Smooth muscle cell (in vitro differentiated cells): ENCODE results near the gene SPHK2. TPM values are rescaled to one million over a fixed set of nuclear protein-coding genes. Genes with fewer than 3 reads are reported as not detected.

Experiments
- DNase-seq: peaks from one replicate; lab custom pipeline; 2025; ENCODE audit not compliant: unreplicated experiment; lab: John Stamatoyannopoulos, UW
- H2AFZ ChIP-seq: fragments of 200-600 bp; sonication (generic); 2 replicates; pipeline ENCODE4 v1.6.0; 2016; ENCODE audit warnings: antibody characterized with exemption, low read depth, mild to moderate bottlenecking
- H3F3A ChIP-seq: fragments of 200-600 bp; sonication (generic); 2 replicates; pipeline ENCODE4 v1.6.0; 2017; ENCODE audit warnings: antibody characterized with exemption, low read depth
- H3K27ac ChIP-seq: fragments of 200-600 bp; sonication (generic); 2 replicates; pipeline ENCODE4 v1.5.1; 2016; ENCODE audit warnings: low read depth, mild to moderate bottlenecking
- H3K27me3 ChIP-seq: fragments of 200-600 bp; sonication (generic); 2 replicates; pipeline ENCODE4 v1.6.1; 2016; ENCODE audit warnings: low read depth, mild to moderate bottlenecking
- H3K36me3 ChIP-seq: fragments of 200-600 bp; sonication (generic); 2 replicates; pipeline ENCODE4 v1.5.1; 2016; ENCODE audit warnings: low read depth
- H3K4me1 ChIP-seq: fragments of 200-600 bp; sonication (generic); 2 replicates; pipeline ENCODE4 v1.5.1; 2016; ENCODE audit warnings: low read depth
- H3K4me2 ChIP-seq: fragments of 200-600 bp; sonication (generic); 2 replicates; pipeline ENCODE4 v1.6.0; 2016; ENCODE audit warnings: mild to moderate bottlenecking
- H3K4me3 ChIP-seq: fragments of 200-600 bp; sonication (generic); 2 replicates; pipeline ENCODE4 v1.5.1; 2016; ENCODE audit warnings: mild to moderate bottlenecking
- H3K79me2 ChIP-seq: fragments of 200-600 bp; sonication (generic); 2 replicates; pipeline ENCODE4 v1.6.0; 2016; ENCODE audit warnings: low read depth, mild to moderate bottlenecking
- H3K9ac ChIP-seq: fragments of 200-600 bp; sonication (generic); 2 replicates; pipeline ENCODE4 v1.6.0; 2016; ENCODE audit warnings: low read depth
- H3K9me3 ChIP-seq: fragments of 200-600 bp; sonication (generic); replicated peaks from 2 replicates; pipeline ENCODE4 v1.5.1; 2016; ENCODE audit warnings: low read depth
- H4K20me1 ChIP-seq: fragments of 200-600 bp; sonication (generic); 2 replicates; pipeline ENCODE4 v1.6.0; 2016; ENCODE audit warnings: low read depth
- CTCF ChIP-seq: fragments of 200-600 bp; sonication (generic); IDR thresholded peaks from 2 replicates; pipeline ENCODE4 v1.5.1; 2017; ENCODE audit warnings: borderline replicate concordance, mild to moderate bottlenecking, antibody characterized with exemption; ENCODE audit not compliant: insufficient read depth, poor library complexity, severe bottlenecking
- WGBS: methylation state at CpG from one replicate; pipeline ENCODE4 v1.1.7; 2016; ENCODE audit warnings: low lambda C conversion rate; 5-methylcytosine and 5-hydroxymethylcytosine counted together
- polyA plus RNA-seq: library from polyadenylated mRNA; unstranded; fragments of >200 nt; fragmentation: Nextera tagmentation; extraction: Ambion mirVana; gene quantifications from 2 replicates; pipeline ENCODE4 v1.2.1, GENCODE V29; 2016
- total RNA-seq: library from RNA; depleted of rRNA; stranded (reverse); fragments of >200 nt; gene quantifications from 2 replicates; pipeline ENCODE4 v1.2.3, GENCODE V29; 2014

The SPHK2 gene
- total and polyA plus RNA-seq, 2 experiments from 2014 or later: 8.2 to 9.3 TPM

GRCh38 chr19:48623556-48624066 is 4.3 kb downstream of the SPHK2 start:
- no peaks in the 10 kb centered on the region for H3K27me3 ChIP-seq
- no peaks in the 10 kb centered on the region for H3K9me3 ChIP-seq
- peak overlapping the region; percentile 40 for H2AFZ ChIP-seq
- H3K4me2 ChIP-seq: peak overlapping the region; percentile 82
- H4K20me1 ChIP-seq: peaks cover 1% of the 10 kb centered on the region
- peak overlapping the region; percentile 68 for H3K9ac ChIP-seq
- TF ChIP-seq CTCF: no peak
- no peaks in the 10 kb centered on the region for H3K36me3 ChIP-seq
- H3K79me2 ChIP-seq: peaks cover 3% of the 10 kb centered on the region
- H3K4me1 ChIP-seq: peaks cover 18% of the 10 kb centered on the region
- H3K27ac ChIP-seq: peak overlapping the region; percentile 79
- no peak for DNase-seq
- 27% methylated on average over 8 of the region's 8 CpGs for WGBS
- peak overlapping the region; percentile 65 for H3K4me3 ChIP-seq
- no peaks in the 10 kb centered on the region for H3F3A ChIP-seq

- Histone ChIP-seq H3K36me3 (no peaks in the 10 kb centered on the region), H4K20me1 (no peaks in the 10 kb centered on the region), H3K4me1 (peaks cover 18% of the 10 kb centered on the region), H3K79me2 (no peaks in the 10 kb centered on the region), H3K27me3 (no peaks in the 10 kb centered on the region), H3K4me3 (peak overlapping the region; percentile 65), H3K9ac (peak overlapping the region; percentile 72), H3K4me2 (peak overlapping the region; percentile 92), H3K9me3 (no peaks in the 10 kb centered on the region), H3F3A (no peaks in the 10 kb centered on the region), H2AFZ (peak overlapping the region; percentile 40), H3K27ac (peak overlapping the region; percentile 79)
- 1% methylated on average over 39 of the region's 40 CpGs for WGBS
- no peak for TF ChIP-seq CTCF
- peak; percentile 91 for DNase-seq
Measured at GRCh38 chr19:48624067-48624594, 4.8 kb downstream of the SPHK2 start.

GRCh38 chr19:48624791-48625723 is 5.8 kb downstream of the SPHK2 start:
- no peak overlapping the region for H2AFZ ChIP-seq
- no peaks in the 10 kb centered on the region for H3K79me2 ChIP-seq
- DNase-seq: no peak
- H3K27ac ChIP-seq: no peak overlapping the region
- H3F3A ChIP-seq: no peaks in the 10 kb centered on the region
- H3K9me3 ChIP-seq: no peaks in the 10 kb centered on the region
- H3K27me3 ChIP-seq: no peaks in the 10 kb centered on the region
- H3K4me3 ChIP-seq: peak overlapping the region; percentile 65
- H3K4me1 ChIP-seq: peaks cover 18% of the 10 kb centered on the region
- peak overlapping the region; percentile 92 for H3K4me2 ChIP-seq
- 67% methylated on average over 17 of the region's 24 CpGs for WGBS
- no peaks in the 10 kb centered on the region for H4K20me1 ChIP-seq
- no peak for TF ChIP-seq CTCF
- peak overlapping the region; percentile 72 for H3K9ac ChIP-seq
- H3K36me3 ChIP-seq: no peaks in the 10 kb centered on the region
